K562 (cell line): ENCODE measurements around the gene ARHGAP26. TPM values are rescaled to one million over a fixed set of nuclear protein-coding genes. Genes with fewer than 3 reads are reported as not detected.
A peak's percentile ranks its signal among the peaks of the same experiment; 100 is the strongest.

Source experiments
- ATAC-seq: fragments of 200-7000 bp; cut with Tn5 transposase; 3 replicates; pipeline ENCODE4 v1.9.1; 2020; ENCODE audit warnings: moderate library complexity
- BruUV-seq: library from RNA; stranded (reverse); fragments of 400-500 nt; replicated peaks from 2 replicates; lab custom pipeline; 2021; lab: Mats Ljungman, UMichigan
- CTCF ChIA-PET: fragments of 300-600 bp; formaldehyde crosslinking; extraction: SDS; loops from one replicate; lab custom pipeline; 2021; ENCODE audit warnings: low intra/inter-chr PET ratio; lab: Yijun Ruan, JAX
- POLR2A ChIA-PET: fragments of 300-600, 350-650 bp; sonication (Branson Sonifier 250); formaldehyde crosslinking; extraction: SDS; loops from one replicate; lab custom pipeline; 2021; ENCODE audit warnings: antibody characterized with exemption, inconsistent platforms; lab: Yijun Ruan, JAX
- DNase-seq, 4 experiments: peaks; one replicate each; pipeline versions ENCODE4 v3.0.0 to v3.0.0-alpha.2; 2011 to 2018; ENCODE audit warnings: low spot score in 3 of 4, mixed read lengths in 3 of 4; ENCODE audit errors: extremely low read depth in 1 of 4
- FAIRE-seq: peaks from 2 replicates; lab custom pipeline; 2011; peaks lifted over from hg19 to GRCh38; lab: Jason Lieb, UNC
- H2AFZ ChIP-seq: 2 replicates; pipeline ENCODE4 v1.6.0; 2011; ENCODE audit warnings: low read depth, low read length, control low read depth, inconsistent platforms
- H3K27ac ChIP-seq: fragments of 200-600 bp; 3 replicates; pipeline ENCODE4 v1.8.0; 2011; ENCODE audit warnings: low read depth, mild to moderate bottlenecking, control low read depth, inconsistent platforms, low read length, moderate library complexity, mixed read lengths; ENCODE audit errors: extremely low read depth
- H3K27me3 ChIP-seq, 2 experiments: fragments of 300-600 bp in 1 of 2; 2 replicates in 1 of 2; 3 replicates in 1 of 2; pipeline versions ENCODE4 v1.6.0 to v1.8.0; 2011; ENCODE audit warnings: inconsistent platforms in 2 of 2, low read length in 2 of 2, mild to moderate bottlenecking in 1 of 2, mixed read lengths in 1 of 2, moderate library complexity in 1 of 2; ENCODE audit not compliant: control insufficient read depth in 2 of 2, insufficient read depth in 2 of 2
- H3K36me3 ChIP-seq: fragments of 300-600 bp; 3 replicates; pipeline ENCODE4 v1.8.0; 2011; ENCODE audit warnings: mild to moderate bottlenecking, low read length, inconsistent platforms; ENCODE audit not compliant: control insufficient read depth, insufficient read depth
- H3K4me1 ChIP-seq, 2 experiments: fragments of 200-600 bp in 1 of 2; replicated peaks in 1 of 2; 2 replicates in 1 of 2; 3 replicates in 1 of 2; pipeline versions ENCODE4 v1.5.1 to v1.8.0; 2011; ENCODE audit warnings: inconsistent platforms in 2 of 2, low read length in 2 of 2, mild to moderate bottlenecking in 1 of 2, mixed read lengths in 1 of 2, moderate library complexity in 1 of 2; ENCODE audit not compliant: control insufficient read depth in 2 of 2, insufficient read depth in 2 of 2
- H3K4me2 ChIP-seq: 2 replicates; pipeline ENCODE4 v1.6.1; 2011; ENCODE audit warnings: low read length, control low read depth, inconsistent platforms, mixed read lengths; ENCODE audit not compliant: insufficient read depth
- H3K4me3 ChIP-seq: fragments of 200-600 bp; sonication (generic), shearing (Covaris generic); 2 replicates; pipeline ENCODE4 v1.5.1; 2016; ENCODE audit warnings: control low read depth, inconsistent platforms
- H3K79me2 ChIP-seq: fragments of 200-600 bp; 3 replicates; pipeline ENCODE4 v1.8.0; 2011; ENCODE audit warnings: low read length, inconsistent platforms; ENCODE audit not compliant: control insufficient read depth, insufficient read depth
- H3K9ac ChIP-seq, 2 experiments: 2 replicates each; pipeline versions ENCODE4 v1.6.0 to v1.6.1; 2011; ENCODE audit warnings: low read depth in 2 of 2, low read length in 2 of 2, control low read depth in 1 of 2, inconsistent platforms in 1 of 2, mild to moderate bottlenecking in 1 of 2, mixed read lengths in 1 of 2; ENCODE audit not compliant: insufficient read depth in 1 of 2
- H3K9me1 ChIP-seq: one replicate; pipeline ENCODE4 v1.6.0; 2011; ENCODE audit warnings: inconsistent platforms, mild to moderate bottlenecking, low read length, moderate library complexity; ENCODE audit not compliant: control insufficient read depth, insufficient read depth
- H3K9me3 ChIP-seq: replicated peaks from 2 replicates; pipeline ENCODE4 v1.5.1; 2011; ENCODE audit warnings: low read depth, low read length, inconsistent platforms; ENCODE audit not compliant: control insufficient read depth, insufficient read depth
- H4K20me1 ChIP-seq: replicated peaks from 2 replicates; pipeline ENCODE4 v1.6.1; 2011; ENCODE audit warnings: low read length, inconsistent platforms, mixed read lengths; ENCODE audit not compliant: control insufficient read depth, insufficient read depth
- CBX2 ChIP-seq: fragments of 200-600 bp; sonication (generic); IDR thresholded peaks from one replicate; pipeline ENCODE4 v1.6.1; 2012; ENCODE audit warnings: mild to moderate bottlenecking, low read length, inconsistent platforms; ENCODE audit not compliant: insufficient read depth, poor library complexity, severe bottlenecking
- KAT2B ChIP-seq: IDR thresholded peaks from one replicate; pipeline ENCODE4 v1.6.1; 2012; ENCODE audit warnings: low read depth, mild to moderate bottlenecking, control low read depth, inconsistent platforms, low read length, moderate library complexity
- MGA ChIP-seq: fragments of 450-650 bp; IDR thresholded peaks from 2 replicates; pipeline ENCODE4 v1.6.1; 2016; ENCODE audit warnings: mild to moderate bottlenecking, moderate library complexity
- SAFB ChIP-seq: fragments of 200-400 bp; formaldehyde crosslinking; IDR thresholded peaks from 2 replicates; pipeline ENCODE4 v1.6.1; 2017; ENCODE audit warnings: low read depth, low read length, borderline replicate concordance
- TCF15 ChIP-seq: fragments of 250-450 bp; sonication (Bioruptor Pico); IDR thresholded peaks from 2 replicates; pipeline ENCODE4 v1.8.0; 2022; ENCODE audit warnings: moderate library complexity, mild to moderate bottlenecking, inconsistent platforms
- XRCC3 ChIP-seq: fragments of 450-650 bp; IDR thresholded peaks from 2 replicates; pipeline ENCODE4 v1.6.1; 2017; ENCODE audit warnings: mild to moderate bottlenecking, moderate library complexity
- ZNF146 ChIP-seq: IDR thresholded peaks from one replicate; pipeline ENCODE4 v1.6.1; 2018; ENCODE audit warnings: missing compliant biosample characterization; ENCODE audit not compliant: unreplicated experiment
- ZNF184 ChIP-seq: sonication (generic); formaldehyde crosslinking; IDR thresholded peaks from 2 replicates; pipeline ENCODE4 v1.5.0; 2020; ENCODE audit warnings: missing genetic modification reagents
- ZNF384 ChIP-seq: IDR thresholded peaks from 2 replicates; pipeline ENCODE4 v1.6.1; 2012; ENCODE audit warnings: low read depth, low read length, improper control_type of control experiment
- ZNF699 ChIP-seq: fragments of 250-450 bp; sonication (Bioruptor Pico); IDR thresholded peaks from 2 replicates; pipeline ENCODE4 v1.8.0; 2021; ENCODE audit warnings: mild to moderate bottlenecking, moderate library complexity; ENCODE audit not compliant: insufficient replicate concordance
- ZSCAN29 ChIP-seq: fragments of 450-650 bp; IDR thresholded peaks from 2 replicates; pipeline ENCODE4 v1.6.1; 2017
- WGBS: fragments of 100-300 bp; shearing (Covaris generic); methylation state at CpG from one replicate; pipeline ENCODE4 v1.1.6; 2016; ENCODE audit warnings: low coverage, mixed read lengths; ENCODE audit not compliant: insufficient coverage; ENCODE audit errors: missing lambda C conversion rate; 5-methylcytosine and 5-hydroxymethylcytosine counted together
- in situ Hi-C: fragments of 300-500 bp; cut with MboI; formaldehyde crosslinking; loops from 4 replicates; pipeline ENCODE4 v1.15.0; 2018; ENCODE audit warnings: inconsistent platforms, mixed read lengths
- intact Hi-C: fragments of 100-400 bp; cut with micrococcal nuclease; formaldehyde crosslinking; loops from 2 replicates; pipeline ENCODE4 v1.14.2; 2022
- polyA plus RNA-seq, 8 experiments: library from polyadenylated mRNA; depleted of rRNA in 4 of 8; stranded (reverse) in 5 of 8; unstranded in 3 of 8; fragments of >200 nt; fragmentation: Nextera tagmentation in 2 of 8; fragmentation: Illumina TruSeq in 1 of 8; extraction: Ambion mirVana in 2 of 8; extraction: Trizol in 1 of 8; gene quantifications; 2 replicates each; pipeline versions ENCODE4 v1.2.1 to v1.2.3, GENCODE V29; 2011 to 2014; ENCODE audit warnings: inconsistent platforms in 1 of 8, missing spikeins in 1 of 8
- total RNA-seq, 7 experiments: library from RNA; depleted of rRNA in 6 of 7; stranded (reverse); fragments of >200 nt in 6 of 7; fragmentation: Illumina TruSeq in 2 of 7; extraction: Trizol in 2 of 7; gene quantifications; 2 replicates each; pipeline versions ENCODE4 v1.2.1 to v1.2.3, GENCODE V29; 2011 to 2021; ENCODE audit warnings: low replicate concordance in 1 of 7

Gene ARHGAP26
- total and polyA plus RNA-seq, 9 of the 15 experiments (the other 6 are each of a cell fraction or from before 2014, with no cell fraction given): 0.13 to 1.1 (median 0.55) TPM

- no peaks in the 10 kb centered on the region for H3K36me3 ChIP-seq
- H3K9ac ChIP-seq: peak overlapping the region; percentile 24 to 72; a peak in 2 of 4 replicates
- no peaks in the 10 kb centered on the region for H4K20me1 ChIP-seq
- TF ChIP-seq CBX2 (no peak), ZNF699 (no peak), MGA (no peak), XRCC3 (no peak), ZSCAN29 (no peak), ZNF384 (no peak), SAFB (no peak), KAT2B (no peak), ZNF146 (CRISPR knock-in tag) (no peak), ZNF184 (CRISPR knock-in tag) (no peak), TCF15 (CRISPR knock-in tag) (no peak)
- peaks cover 30 to 51% of the 10 kb centered on the region in 2 experiments for H3K4me1 ChIP-seq
- H3K4me3 ChIP-seq: no peak overlapping the region
- ChIA-PET POLR2A (interaction anchor here (1.5 kb wide), 1 partner anchor 10 kb away, joined by 7 read pairs; no protein-coding TSS in a partner anchor), CTCF (no interaction called here)
- in situ Hi-C loops (no loop called here), intact Hi-C loops (loop anchor here (10.0 kb wide), 1 partner anchor 618 kb away; no protein-coding TSS in a partner anchor)
- H3K9me1 ChIP-seq: no peaks in the 10 kb centered on the region
- no peaks in the 10 kb centered on the region for H3K27me3 ChIP-seq
- no peaks in the 10 kb centered on the region for H3K9me3 ChIP-seq
- H2AFZ ChIP-seq: peak overlapping the region; percentile 89
- peak; percentile 3; the same call in 1 of the 3 replicates for ATAC-seq
- BruUV-seq: no TSS peak
- no peak for FAIRE-seq
- peak overlapping the region; percentile 79; the same call in 2 of the 3 replicates for H3K27ac ChIP-seq
- H3K79me2 ChIP-seq: no peaks in the 10 kb centered on the region
- no peak for DNase-seq
- H3K4me2 ChIP-seq: peak overlapping the region; percentile 66; the same call in 1 of the 2 replicates
- whole genome bisulfite sequencing: 69% methylated on average over 11 of the region's 13 CpGs
These were observed 436.9 kb downstream of the ARHGAP26 start for GRCh38 chr5:143207058-143207457.
